SK-N-SH treated with all-trans-retinoic acid at 6 μM for 48 hours (cell line): Measurements from ENCODE around the gene OXCT1.

Experiments
- ATAC-seq: fragments of 200-7000 bp; cut with Tn5 transposase; 3 replicates; pipeline ENCODE4 v1.9.1; 2020; ENCODE audit warnings: mild to moderate bottlenecking, moderate library complexity
- BACH2 ChIP-seq: fragments of 250-450 bp; sonication (Bioruptor Pico); IDR thresholded peaks from 2 replicates; pipeline ENCODE4 v1.9.0; 2021; ENCODE audit warnings: mild to moderate bottlenecking, borderline replicate concordance
- CREB5 ChIP-seq: fragments of 250-450 bp; sonication (Bioruptor Pico); IDR thresholded peaks from 2 replicates; pipeline ENCODE4 v1.5.1; 2020; ENCODE audit warnings: low read depth, mild to moderate bottlenecking, moderate library complexity
- CSDC2 ChIP-seq: fragments of 250-450 bp; sonication (Bioruptor Pico); IDR thresholded peaks from 2 replicates; pipeline ENCODE4 v1.5.0; 2020; ENCODE audit warnings: mild to moderate bottlenecking, moderate library complexity
- CSRNP3 ChIP-seq: fragments of 250-450 bp; sonication (Bioruptor Pico); IDR thresholded peaks from 2 replicates; pipeline ENCODE4 v1.5.1; 2021; ENCODE audit warnings: mild to moderate bottlenecking, moderate library complexity
- ESRRG ChIP-seq: fragments of 250-450 bp; sonication (Bioruptor Pico); IDR thresholded peaks from 2 replicates; pipeline ENCODE4 v1.6.1; 2021; ENCODE audit warnings: mild to moderate bottlenecking
- GLIS3 ChIP-seq: fragments of 250-450 bp; sonication (Bioruptor Pico); IDR thresholded peaks from 2 replicates; pipeline ENCODE4 v1.5.0; 2020; ENCODE audit warnings: mild to moderate bottlenecking, moderate library complexity
- ISL1 ChIP-seq: fragments of 250-450 bp; sonication (Bioruptor Pico); IDR thresholded peaks from 2 replicates; pipeline ENCODE4 v2.1.2; 2022; ENCODE audit warnings: mild to moderate bottlenecking, moderate library complexity
- OSR1 ChIP-seq: fragments of 250-450 bp; sonication (Bioruptor Pico); IDR thresholded peaks from 2 replicates; pipeline ENCODE4 v1.8.0; 2022; ENCODE audit warnings: moderate library complexity, mild to moderate bottlenecking, inconsistent platforms
- PATZ1 ChIP-seq: fragments of 250-450 bp; sonication (Bioruptor Pico); IDR thresholded peaks from 2 replicates; pipeline ENCODE4 v1.8.0; 2020; ENCODE audit warnings: mild to moderate bottlenecking, moderate library complexity, borderline replicate concordance
- POU6F1 ChIP-seq: fragments of 250-450 bp; sonication (Bioruptor Pico); IDR thresholded peaks from 2 replicates; pipeline ENCODE4 v1.8.0; 2021; ENCODE audit warnings: low read depth, mild to moderate bottlenecking, moderate library complexity, borderline replicate concordance
- PPARA ChIP-seq: fragments of 250-450 bp; sonication (Bioruptor Pico); IDR thresholded peaks from 2 replicates; pipeline ENCODE4 v1.5.0; 2020; ENCODE audit warnings: mild to moderate bottlenecking, borderline replicate concordance
- RARB ChIP-seq: fragments of 250-450 bp; sonication (Bioruptor Pico); IDR thresholded peaks from 2 replicates; pipeline ENCODE4 v1.8.0; 2021; ENCODE audit warnings: mild to moderate bottlenecking, moderate library complexity
- SNAI2 ChIP-seq: fragments of 250-450 bp; sonication (Bioruptor Pico); IDR thresholded peaks from 2 replicates; pipeline ENCODE4 v1.5.0; 2020; ENCODE audit warnings: mild to moderate bottlenecking, moderate library complexity
- TCF4 ChIP-seq: fragments of 250-450 bp; sonication (Bioruptor Pico); IDR thresholded peaks from 2 replicates; pipeline ENCODE4 v1.8.0; 2021; ENCODE audit warnings: mild to moderate bottlenecking, moderate library complexity, borderline replicate concordance
- TOX ChIP-seq: fragments of 250-450 bp; sonication (Bioruptor Pico); IDR thresholded peaks from 2 replicates; pipeline ENCODE4 v1.8.0; 2021; ENCODE audit warnings: mild to moderate bottlenecking, moderate library complexity, borderline replicate concordance
- ZC3H10 ChIP-seq: fragments of 250-450 bp; sonication (Bioruptor Pico); IDR thresholded peaks from 2 replicates; pipeline ENCODE4 v1.5.1; 2021; ENCODE audit warnings: mild to moderate bottlenecking, moderate library complexity
- ZFP3 ChIP-seq: fragments of 250-450 bp; sonication (Bioruptor Pico); IDR thresholded peaks from 2 replicates; pipeline ENCODE4 v1.5.0; 2020; ENCODE audit warnings: mild to moderate bottlenecking, moderate library complexity
- ZFP30 ChIP-seq: fragments of 450-650 bp; formaldehyde crosslinking; IDR thresholded peaks from 2 replicates; pipeline ENCODE4 v1.5.0; 2022; ENCODE audit warnings: mild to moderate bottlenecking, moderate library complexity
- ZNF565 ChIP-seq: fragments of 450-650 bp; formaldehyde crosslinking; conservative IDR thresholded peaks from 2 replicates; pipeline ENCODE4 v1.5.0; 2020; ENCODE audit warnings: low read depth, mild to moderate bottlenecking, moderate library complexity
- ZNF70 ChIP-seq: fragments of 450-650 bp; formaldehyde crosslinking; IDR thresholded peaks from 2 replicates; pipeline ENCODE4 v1.5.0; 2020; ENCODE audit warnings: mild to moderate bottlenecking, moderate library complexity
- ZNF8 ChIP-seq: fragments of 450-650 bp; formaldehyde crosslinking; IDR thresholded peaks from 2 replicates; pipeline ENCODE4 v1.5.0; 2020; ENCODE audit warnings: mild to moderate bottlenecking, moderate library complexity

The OXCT1 gene

GRCh38 chr5:41893074-41893851 is 23.0 kb upstream of the OXCT1 start:
- ATAC-seq = no peak
- no peak for TF ChIP-seq CSRNP3 (CRISPR knock-in tag)
- no peak for TF ChIP-seq CREB5 (CRISPR knock-in tag)
- TF ChIP-seq ZNF70 (CRISPR knock-in tag) = no peak
- no peak for TF ChIP-seq ZNF565
- TF ChIP-seq OSR1 = no peak
- no peak for TF ChIP-seq ESRRG (CRISPR knock-in tag)
- no peak for TF ChIP-seq ZFP30 (CRISPR knock-in tag)
- TF ChIP-seq PATZ1 (CRISPR knock-in tag) = no peak
- TF ChIP-seq ISL1 (CRISPR knock-in tag) = no peak

- ATAC-seq = no peak
- no peak for TF ChIP-seq ZFP3
- no peak for TF ChIP-seq TOX (CRISPR knock-in tag)
- no peak for TF ChIP-seq ESRRG (CRISPR knock-in tag)
- no peak for TF ChIP-seq POU6F1 (CRISPR knock-in tag)
These were observed 21.8 kb upstream of the OXCT1 start for GRCh38 chr5:41892031-41892430.

- no peak for TF ChIP-seq SNAI2 (CRISPR knock-in tag)
- TF ChIP-seq ESRRG (CRISPR knock-in tag) = no peak
- TF ChIP-seq PATZ1 (CRISPR knock-in tag) = no peak
- no peak for TF ChIP-seq ZNF8
- no peak for TF ChIP-seq PPARA (CRISPR knock-in tag)
- no peak for TF ChIP-seq CSDC2 (CRISPR knock-in tag)
- TF ChIP-seq CSRNP3 (CRISPR knock-in tag) = no peak
- TF ChIP-seq CREB5 (CRISPR knock-in tag) = no peak
- no peak for TF ChIP-seq RARB (CRISPR knock-in tag)
- no peak for TF ChIP-seq ZNF565
- no peak for TF ChIP-seq TOX (CRISPR knock-in tag)
- no peak for TF ChIP-seq ZC3H10
- no peak for TF ChIP-seq ZFP3
- no peak for TF ChIP-seq TCF4 (CRISPR knock-in tag)
- no peak for TF ChIP-seq OSR1
- TF ChIP-seq ISL1 (CRISPR knock-in tag) = no peak
- no peak for TF ChIP-seq ZNF70 (CRISPR knock-in tag)
- no peak for TF ChIP-seq BACH2 (CRISPR knock-in tag)
- TF ChIP-seq GLIS3 (CRISPR knock-in tag) = no peak
- TF ChIP-seq, all 23 proteins: peak for 0
- no peak for ATAC-seq
These were observed 21.0 kb upstream of the OXCT1 start for GRCh38 chr5:41891066-41891707.
